Endothelial cell of umbilical vein (primary cell): ENCODE data around the gene PLEKHG4B. TPM values are rescaled to one million over a fixed set of nuclear protein-coding genes. Genes with fewer than 3 reads are reported as not detected.

Experiments used
- BruUV-seq: library from RNA; stranded (reverse); fragments of 400-500 nt; replicated peaks from 2 replicates; lab custom pipeline; 2021; lab: Mats Ljungman, UMichigan
- CTCF ChIA-PET: fragments of 300-600, 350-600 bp; sonication (Branson Sonifier 250); formaldehyde crosslinking; loops from one replicate; lab custom pipeline; 2021; ENCODE audit warnings: antibody characterized with exemption, inconsistent platforms; lab: Charles Lee
- POLR2A ChIA-PET: fragments of 300-600, 350-600 bp; sonication (Branson Sonifier 250); formaldehyde crosslinking; loops from one replicate; lab custom pipeline; 2021; ENCODE audit warnings: antibody characterized with exemption, inconsistent platforms; lab: Charles Lee
- DNase-seq: peaks from one replicate; pipeline ENCODE4 v3.0.0-alpha.2; 2011; ENCODE audit warnings: low read depth, low spot score
- FAIRE-seq: peaks from 2 replicates; lab custom pipeline; 2011; peaks lifted over from hg19 to GRCh38; lab: Jason Lieb, UNC
- H2AFZ ChIP-seq: 2 replicates; pipeline ENCODE4 v1.6.0; 2012; ENCODE audit warnings: low read depth, low read length, control low read depth, inconsistent platforms
- H3K27ac ChIP-seq: 2 replicates; pipeline ENCODE4 v1.5.1; 2011; ENCODE audit warnings: low read depth, mild to moderate bottlenecking, control low read depth, low read length, moderate library complexity; ENCODE audit not compliant: insufficient read depth
- H3K27me3 ChIP-seq, 2 experiments: 2 replicates each; pipeline versions ENCODE4 v1.6.0 to v1.6.1; 2011; ENCODE audit warnings: low read length in 2 of 2, mixed read lengths in 1 of 2; ENCODE audit not compliant: control insufficient read depth in 2 of 2, insufficient read depth in 2 of 2
- H3K36me3 ChIP-seq, 2 experiments: 2 replicates in 1 of 2; 3 replicates in 1 of 2; pipeline ENCODE4 v1.5.1; 2011; ENCODE audit warnings: low read length in 2 of 2, mild to moderate bottlenecking in 1 of 2, moderate library complexity in 1 of 2; ENCODE audit not compliant: control insufficient read depth in 2 of 2, insufficient read depth in 2 of 2; ENCODE audit errors: extremely low read depth in 1 of 2
- H3K4me1 ChIP-seq: 3 replicates; pipeline ENCODE4 v1.5.1; 2011; ENCODE audit warnings: mild to moderate bottlenecking, low read length; ENCODE audit not compliant: control insufficient read depth, insufficient read depth; ENCODE audit errors: extremely low read depth
- H3K4me2 ChIP-seq: 2 replicates; pipeline ENCODE4 v1.6.1; 2011; ENCODE audit warnings: low read length, control low read depth, mixed read lengths; ENCODE audit not compliant: insufficient read depth
- H3K4me3 ChIP-seq, 3 experiments: fragments of 200-600 bp in 1 of 3; sonication (generic), shearing (Covaris generic) in 1 of 3; replicated peaks in 1 of 3; 2 replicates each; pipeline ENCODE4 v1.5.1; 2011 to 2016; ENCODE audit warnings: control low read depth in 3 of 3, low read length in 3 of 3, mild to moderate bottlenecking in 2 of 3, inconsistent platforms in 1 of 3, low read depth in 1 of 3, moderate library complexity in 1 of 3; ENCODE audit not compliant: insufficient read depth in 1 of 3
- H3K79me2 ChIP-seq: 2 replicates; pipeline ENCODE4 v1.6.0; 2012; ENCODE audit warnings: low read length, inconsistent platforms; ENCODE audit not compliant: control insufficient read depth, insufficient read depth
- H3K9ac ChIP-seq: replicated peaks from 2 replicates; pipeline ENCODE3; 2011; ENCODE audit warnings: low read length, control low read depth; ENCODE audit not compliant: insufficient read depth; ENCODE audit errors: extremely low read depth
- H3K9me1 ChIP-seq: replicated peaks from 3 replicates; pipeline ENCODE4 v1.6.0; 2011; ENCODE audit warnings: mild to moderate bottlenecking, low read length; ENCODE audit not compliant: control insufficient read depth, insufficient read depth; ENCODE audit errors: extremely low read depth
- H3K9me3 ChIP-seq: replicated peaks from 2 replicates; pipeline ENCODE4 v1.5.1; 2012; ENCODE audit warnings: low read length, inconsistent platforms; ENCODE audit not compliant: control insufficient read depth, insufficient read depth
- H4K20me1 ChIP-seq: replicated peaks from 2 replicates; pipeline ENCODE3; 2011; ENCODE audit warnings: mild to moderate bottlenecking, low read length; ENCODE audit not compliant: control insufficient read depth, insufficient read depth; ENCODE audit errors: extremely low read depth
- EZH2 ChIP-seq: IDR thresholded peaks from 2 replicates; pipeline ENCODE4 v1.6.1; 2012; ENCODE audit warnings: borderline replicate concordance, low read depth, mild to moderate bottlenecking, moderate library complexity, low read length, inconsistent platforms; ENCODE audit not compliant: severe bottlenecking
- GATA2 ChIP-seq: IDR thresholded peaks from 2 replicates; pipeline ENCODE4 v1.7.0; 2011; ENCODE audit warnings: low read depth, mild to moderate bottlenecking, moderate library complexity, mixed read lengths, low read length; ENCODE audit not compliant: insufficient read length, insufficient read depth
- JUN ChIP-seq: IDR thresholded peaks from 2 replicates; pipeline ENCODE4 v1.6.1; 2011; ENCODE audit warnings: borderline replicate concordance, low read depth; ENCODE audit not compliant: insufficient read length, insufficient read depth
- MYC ChIP-seq: IDR thresholded peaks from one replicate; pipeline ENCODE4 v1.6.1; 2011; ENCODE audit warnings: mild to moderate bottlenecking, low read depth, low read length
- POLR2A ChIP-seq: IDR thresholded peaks from 2 replicates; pipeline ENCODE4 v1.6.1; 2012; ENCODE audit warnings: low read depth, mild to moderate bottlenecking, control low read depth, low read length
- POLR2AphosphoS5 ChIP-seq: IDR thresholded peaks from 2 replicates; pipeline ENCODE4 v1.6.1; 2012; ENCODE audit warnings: low read depth, mild to moderate bottlenecking, control low read depth, low read length, moderate library complexity; ENCODE audit not compliant: insufficient read depth
- dilution Hi-C: fragments of 300-500 bp; cut with MboI; formaldehyde crosslinking; loops from one replicate; pipeline ENCODE4 v1.15.0; 2019; ENCODE audit warnings: low sequenced_read_pairs; ENCODE audit not compliant: extremely low pct_ligation_motif_present
- intact Hi-C: fragments of 100-400 bp; cut with micrococcal nuclease; formaldehyde crosslinking; loops from one replicate; pipeline ENCODE4 v1.10.0; 2022
- polyA plus RNA-seq, 4 experiments: library from polyadenylated mRNA; depleted of rRNA in 3 of 4; stranded (reverse) in 3 of 4; unstranded in 1 of 4; fragments of >200 nt; gene quantifications; 2 replicates each; pipeline versions ENCODE4 v1.2.1 to v1.2.3, GENCODE V29; 2011 to 2012; ENCODE audit warnings: missing spikeins in 1 of 4
- total RNA-seq: library from RNA; stranded (reverse); gene quantifications from 2 replicates; pipeline ENCODE4 v1.2.3, GENCODE V29; 2021
- TF ChIP-seq, protein P1 (sequence below): IDR thresholded peaks from 2 replicates; pipeline ENCODE4 v1.6.1; 2011; ENCODE audit not compliant: insufficient read depth, insufficient read length
- TF ChIP-seq, protein P2 (sequence below), 2 donors: IDR thresholded peaks; 1 replicate in 1 of 2; 2 replicates in 1 of 2; pipeline ENCODE4 v1.5.1; 2011; ENCODE audit warnings: low read length in 2 of 2, mild to moderate bottlenecking in 2 of 2, moderate library complexity in 2 of 2, control low read depth in 1 of 2, inconsistent platforms in 1 of 2, low read depth in 1 of 2; ENCODE audit not compliant: insufficient read depth in 1 of 2; ENCODE audit errors: extremely low read depth in 1 of 2

Gene PLEKHG4B
- total and polyA plus RNA-seq, 2 donors (not counting 3 experiments of a cell fraction or from before 2014, with no cell fraction given) = not detected

DNA sequence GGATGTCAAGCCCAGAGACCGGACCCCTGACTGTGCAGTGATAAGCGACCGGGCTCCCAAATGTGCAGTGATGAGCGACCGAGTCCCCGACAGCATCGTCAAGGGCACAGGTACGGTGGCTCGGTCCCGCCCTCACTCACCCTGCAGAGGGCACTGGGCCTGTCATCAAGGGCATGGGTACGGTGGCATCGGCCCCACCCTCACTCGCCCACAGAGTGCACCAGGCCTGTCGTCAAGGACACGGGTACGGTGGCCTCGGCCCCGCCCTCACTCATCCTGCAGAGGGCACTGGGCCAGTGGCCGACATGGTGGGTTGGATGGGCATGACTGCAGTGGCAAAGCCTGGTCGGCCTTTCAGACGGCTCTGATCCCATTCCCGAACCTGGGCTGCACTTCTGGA is 89.6 kb downstream of the PLEKHG4B start:
- no peak for DNase-seq
- Histone ChIP-seq H3K9me3 (no peaks in the 10 kb centered on the region), H3K9ac (no peak overlapping the region), H2AFZ (no peak overlapping the region), H3K4me3 (no peak overlapping the region), H3K4me1 (no peaks in the 10 kb centered on the region), H4K20me1 (no peaks in the 10 kb centered on the region), H3K79me2 (no peaks in the 10 kb centered on the region), H3K4me2 (no peak overlapping the region), H3K27ac (no peak overlapping the region), H3K36me3 (no peaks in the 10 kb centered on the region), H3K9me1 (no peaks in the 10 kb centered on the region), H3K27me3 (peaks cover 8 to 10% of the 10 kb centered on the region in 2 experiments)
- POLR2A ChIA-PET = no interaction called here
- TF ChIP-seq, protein P1, sequence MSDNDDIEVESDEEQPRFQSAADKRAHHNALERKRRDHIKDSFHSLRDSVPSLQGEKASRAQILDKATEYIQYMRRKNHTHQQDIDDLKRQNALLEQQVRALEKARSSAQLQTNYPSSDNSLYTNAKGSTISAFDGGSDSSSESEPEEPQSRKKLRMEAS = no peak
- TF ChIP-seq JUN = no peak
- TF ChIP-seq MYC = no peak
- no peak for TF ChIP-seq GATA2
- TF ChIP-seq EZH2 = no peak
- no peak for TF ChIP-seq POLR2A
- TF ChIP-seq, protein P2, sequence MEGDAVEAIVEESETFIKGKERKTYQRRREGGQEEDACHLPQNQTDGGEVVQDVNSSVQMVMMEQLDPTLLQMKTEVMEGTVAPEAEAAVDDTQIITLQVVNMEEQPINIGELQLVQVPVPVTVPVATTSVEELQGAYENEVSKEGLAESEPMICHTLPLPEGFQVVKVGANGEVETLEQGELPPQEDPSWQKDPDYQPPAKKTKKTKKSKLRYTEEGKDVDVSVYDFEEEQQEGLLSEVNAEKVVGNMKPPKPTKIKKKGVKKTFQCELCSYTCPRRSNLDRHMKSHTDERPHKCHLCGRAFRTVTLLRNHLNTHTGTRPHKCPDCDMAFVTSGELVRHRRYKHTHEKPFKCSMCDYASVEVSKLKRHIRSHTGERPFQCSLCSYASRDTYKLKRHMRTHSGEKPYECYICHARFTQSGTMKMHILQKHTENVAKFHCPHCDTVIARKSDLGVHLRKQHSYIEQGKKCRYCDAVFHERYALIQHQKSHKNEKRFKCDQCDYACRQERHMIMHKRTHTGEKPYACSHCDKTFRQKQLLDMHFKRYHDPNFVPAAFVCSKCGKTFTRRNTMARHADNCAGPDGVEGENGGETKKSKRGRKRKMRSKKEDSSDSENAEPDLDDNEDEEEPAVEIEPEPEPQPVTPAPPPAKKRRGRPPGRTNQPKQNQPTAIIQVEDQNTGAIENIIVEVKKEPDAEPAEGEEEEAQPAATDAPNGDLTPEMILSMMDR (IDR thresholded peaks at IDR 0.05; ENCODE audit: extremely low read depth in 1 of 2, insufficient read depth in 1 of 2, low read depth in 1 of 2, low read length in 2 of 2) = no peak
- no peak for TF ChIP-seq POLR2AphosphoS5
- intact Hi-C loops = no loop called here
- dilution Hi-C loops = no loop called here
- no peak for FAIRE-seq
- no TSS peak for BruUV-seq
- CTCF ChIA-PET = no interaction called here
